ENCODE measurements around the gene SLC2A4RG. TPM values are rescaled to one million over a fixed set of nuclear protein-coding genes. Genes with fewer than 3 reads are reported as not detected.

Gene SLC2A4RG
- total and polyA plus RNA-seq, 2 of the 13 experiments (the other 11 are each of a cell fraction or from before 2014, with no cell fraction given), result 91.4 to 95.9 TPM

DNA sequence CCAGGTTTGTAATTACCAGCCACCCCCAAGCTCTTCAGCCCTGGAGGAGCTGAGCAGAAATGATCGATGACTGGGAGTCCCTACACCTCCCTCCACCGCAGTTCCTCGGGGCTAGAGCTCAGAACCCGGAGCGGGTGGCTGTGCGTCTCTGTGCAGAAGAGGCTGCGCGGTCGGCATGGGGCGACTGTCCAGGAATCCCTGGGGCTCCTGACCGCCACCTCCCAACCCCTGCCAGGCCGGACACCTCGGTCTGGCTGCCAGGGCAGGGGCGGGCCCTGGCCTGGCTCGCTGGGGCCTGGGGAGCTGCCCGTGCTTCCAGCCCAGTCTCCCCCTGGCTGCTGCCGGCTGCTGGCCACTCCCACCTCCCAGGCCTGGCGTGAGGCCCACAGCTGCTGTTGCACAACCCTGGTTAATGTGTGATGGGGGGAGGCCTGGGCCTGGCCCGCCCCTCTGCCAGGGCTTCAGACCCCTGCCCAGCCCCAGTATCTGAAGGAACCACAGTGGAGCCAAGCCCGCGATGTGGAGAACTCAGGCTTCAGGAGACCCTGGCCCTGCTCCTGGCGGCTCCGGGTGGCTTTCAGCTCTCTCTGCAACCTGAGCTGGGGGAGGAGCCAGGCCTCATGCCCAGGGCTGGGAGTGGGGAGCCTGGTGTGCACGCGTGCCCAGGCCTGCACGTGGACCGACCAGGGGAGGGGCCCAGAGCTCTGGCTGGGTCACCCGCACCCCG is 1.2 kb downstream of the SLC2A4RG start (continued):
- TF ChIP-seq, protein P1, sequence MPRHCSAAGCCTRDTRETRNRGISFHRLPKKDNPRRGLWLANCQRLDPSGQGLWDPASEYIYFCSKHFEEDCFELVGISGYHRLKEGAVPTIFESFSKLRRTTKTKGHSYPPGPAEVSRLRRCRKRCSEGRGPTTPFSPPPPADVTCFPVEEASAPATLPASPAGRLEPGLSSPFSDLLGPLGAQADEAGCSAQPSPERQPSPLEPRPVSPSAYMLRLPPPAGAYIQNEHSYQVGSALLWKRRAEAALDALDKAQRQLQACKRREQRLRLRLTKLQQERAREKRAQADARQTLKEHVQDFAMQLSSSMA (CRISPR knock-in tag; IDR thresholded peaks at IDR 0.05), result 0 out of 2 replicates have a peak, but pooled peaks have one; percentile 77
- TF ChIP-seq EP300 (IDR thresholded peaks at IDR 0.05; ENCODE audit: low read depth in 2 of 2, low read length in 2 of 2), result peak; percentile 77 to 79; a peak in 3 of 4 replicates
- TF ChIP-seq EP300 (CRISPR knock-in tag; IDR thresholded peaks at IDR 0.05; ENCODE audit: borderline replicate concordance), result peak; percentile 79
- peak; percentile 97 for TF ChIP-seq MIXL1 (CRISPR knock-in tag; IDR thresholded peaks at IDR 0.05)
- TF ChIP-seq, protein P2, sequence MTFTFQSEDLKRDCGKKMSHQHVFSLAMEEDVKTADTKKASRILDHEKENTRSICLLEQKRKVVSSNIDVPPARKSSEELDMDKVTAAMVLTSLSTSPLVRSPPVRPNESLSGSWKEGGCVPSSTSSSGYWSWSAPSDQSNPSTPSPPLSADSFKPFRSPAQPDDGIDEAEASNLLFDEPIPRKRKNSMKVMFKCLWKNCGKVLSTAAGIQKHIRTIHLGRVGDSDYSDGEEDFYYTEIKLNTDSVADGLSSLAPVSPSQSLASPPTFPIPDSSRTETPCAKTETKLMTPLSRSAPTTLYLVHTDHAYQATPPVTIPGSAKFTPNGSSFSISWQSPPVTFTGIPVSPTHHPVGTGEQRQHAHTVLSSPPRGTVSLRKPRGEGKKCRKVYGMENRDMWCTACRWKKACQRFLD (CRISPR knock-in tag; IDR thresholded peaks at IDR 0.05; ENCODE audit: borderline replicate concordance), result peak; percentile 91
- peak; percentile 89 for TF ChIP-seq ZNF430 (CRISPR knock-in tag; IDR thresholded peaks at IDR 0.05)
- TF ChIP-seq ZNF205 (CRISPR knock-in tag; IDR thresholded peaks at IDR 0.05), result peak; percentile 95
- TF ChIP-seq CEBPB (IDR thresholded peaks at IDR 0.05; ENCODE audit: borderline replicate concordance, low read depth, low read length), result peak; percentile 100
- TF ChIP-seq, protein P3, sequence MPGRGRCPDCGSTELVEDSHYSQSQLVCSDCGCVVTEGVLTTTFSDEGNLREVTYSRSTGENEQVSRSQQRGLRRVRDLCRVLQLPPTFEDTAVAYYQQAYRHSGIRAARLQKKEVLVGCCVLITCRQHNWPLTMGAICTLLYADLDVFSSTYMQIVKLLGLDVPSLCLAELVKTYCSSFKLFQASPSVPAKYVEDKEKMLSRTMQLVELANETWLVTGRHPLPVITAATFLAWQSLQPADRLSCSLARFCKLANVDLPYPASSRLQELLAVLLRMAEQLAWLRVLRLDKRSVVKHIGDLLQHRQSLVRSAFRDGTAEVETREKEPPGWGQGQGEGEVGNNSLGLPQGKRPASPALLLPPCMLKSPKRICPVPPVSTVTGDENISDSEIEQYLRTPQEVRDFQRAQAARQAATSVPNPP (CRISPR knock-in tag; IDR thresholded peaks at IDR 0.05), result peak; percentile 84
- TF ChIP-seq ZNF510 (CRISPR knock-in tag; IDR thresholded peaks at IDR 0.05; ENCODE audit: low read depth), result peak; percentile 94
- peak; percentile 96; the same call in 1 of the 2 replicates for TF ChIP-seq MIER3 (CRISPR knock-in tag; IDR thresholded peaks at IDR 0.05; ENCODE audit: borderline replicate concordance)
- peak; percentile 86 for TF ChIP-seq HNRNPK (IDR thresholded peaks at IDR 0.05; ENCODE audit: low read depth, low read length, poor library complexity, severe bottlenecking)
- peak; percentile 97 for TF ChIP-seq ZNF605 (CRISPR knock-in tag; IDR thresholded peaks at IDR 0.05)
- peak; percentile 9 for TF ChIP-seq MZF1 (CRISPR knock-in tag; IDR thresholded peaks at IDR 0.05; ENCODE audit: borderline replicate concordance)
- TF ChIP-seq, protein P4, sequence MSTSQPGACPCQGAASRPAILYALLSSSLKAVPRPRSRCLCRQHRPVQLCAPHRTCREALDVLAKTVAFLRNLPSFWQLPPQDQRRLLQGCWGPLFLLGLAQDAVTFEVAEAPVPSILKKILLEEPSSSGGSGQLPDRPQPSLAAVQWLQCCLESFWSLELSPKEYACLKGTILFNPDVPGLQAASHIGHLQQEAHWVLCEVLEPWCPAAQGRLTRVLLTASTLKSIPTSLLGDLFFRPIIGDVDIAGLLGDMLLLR (CRISPR knock-in tag; IDR thresholded peaks at IDR 0.05), result peak; percentile 93
- TF ChIP-seq FOSL1 (CRISPR knock-in tag; IDR thresholded peaks at IDR 0.05; ENCODE audit: borderline replicate concordance), result peak; percentile 52; the same call in 1 of the 2 replicates
- peak; percentile 52; the same call in 1 of the 2 replicates for TF ChIP-seq U2AF2 (IDR thresholded peaks at IDR 0.05; ENCODE audit: low read depth, low read length)
- peak; percentile 70; the same call in 1 of the 2 replicates for TF ChIP-seq ZFYVE20 (CRISPR knock-in tag; IDR thresholded peaks at IDR 0.05; ENCODE audit: borderline replicate concordance, low read depth)
- no peak; the same call in 1 of the 2 replicates for TF ChIP-seq GPN1 (CRISPR knock-in tag; IDR thresholded peaks at IDR 0.05; ENCODE audit: borderline replicate concordance)
- no peak for TF ChIP-seq CREB1 (IDR thresholded peaks at IDR 0.05)
- no peak for TF ChIP-seq CREB1 (CRISPR knock-in tag; IDR thresholded peaks at IDR 0.05)
- TF ChIP-seq SMAD3 (CRISPR knock-in tag; IDR thresholded peaks at IDR 0.05), result peak; percentile 95
- peak; percentile 65; the same call in 1 of the 2 replicates for TF ChIP-seq RCOR2 (CRISPR knock-in tag; IDR thresholded peaks at IDR 0.05)
- TF ChIP-seq, protein P5, sequence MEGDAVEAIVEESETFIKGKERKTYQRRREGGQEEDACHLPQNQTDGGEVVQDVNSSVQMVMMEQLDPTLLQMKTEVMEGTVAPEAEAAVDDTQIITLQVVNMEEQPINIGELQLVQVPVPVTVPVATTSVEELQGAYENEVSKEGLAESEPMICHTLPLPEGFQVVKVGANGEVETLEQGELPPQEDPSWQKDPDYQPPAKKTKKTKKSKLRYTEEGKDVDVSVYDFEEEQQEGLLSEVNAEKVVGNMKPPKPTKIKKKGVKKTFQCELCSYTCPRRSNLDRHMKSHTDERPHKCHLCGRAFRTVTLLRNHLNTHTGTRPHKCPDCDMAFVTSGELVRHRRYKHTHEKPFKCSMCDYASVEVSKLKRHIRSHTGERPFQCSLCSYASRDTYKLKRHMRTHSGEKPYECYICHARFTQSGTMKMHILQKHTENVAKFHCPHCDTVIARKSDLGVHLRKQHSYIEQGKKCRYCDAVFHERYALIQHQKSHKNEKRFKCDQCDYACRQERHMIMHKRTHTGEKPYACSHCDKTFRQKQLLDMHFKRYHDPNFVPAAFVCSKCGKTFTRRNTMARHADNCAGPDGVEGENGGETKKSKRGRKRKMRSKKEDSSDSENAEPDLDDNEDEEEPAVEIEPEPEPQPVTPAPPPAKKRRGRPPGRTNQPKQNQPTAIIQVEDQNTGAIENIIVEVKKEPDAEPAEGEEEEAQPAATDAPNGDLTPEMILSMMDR (CRISPR knock-in tag; IDR thresholded peaks at IDR 0.05), result peak; percentile 72
- TF ChIP-seq ZNF790 (CRISPR knock-in tag; IDR thresholded peaks at IDR 0.05; ENCODE audit: borderline replicate concordance), result no peak; the same call in 1 of the 2 replicates

All from HepG2 (cell line).